GM19238 (cell line): ENCODE results near the gene LTBP1.
"Not testable (repeated sequence)": the region's sequence is repeated elsewhere in the genome, so short reads cannot be mapped to it uniquely, and the experiment has no call there.

Experiments
- DNase-seq: peaks from one replicate; pipeline ENCODE4 v3.0.0; 2011; ENCODE audit warnings: low spot score; ENCODE audit not compliant: insufficient read length

Gene LTBP1

DNA sequence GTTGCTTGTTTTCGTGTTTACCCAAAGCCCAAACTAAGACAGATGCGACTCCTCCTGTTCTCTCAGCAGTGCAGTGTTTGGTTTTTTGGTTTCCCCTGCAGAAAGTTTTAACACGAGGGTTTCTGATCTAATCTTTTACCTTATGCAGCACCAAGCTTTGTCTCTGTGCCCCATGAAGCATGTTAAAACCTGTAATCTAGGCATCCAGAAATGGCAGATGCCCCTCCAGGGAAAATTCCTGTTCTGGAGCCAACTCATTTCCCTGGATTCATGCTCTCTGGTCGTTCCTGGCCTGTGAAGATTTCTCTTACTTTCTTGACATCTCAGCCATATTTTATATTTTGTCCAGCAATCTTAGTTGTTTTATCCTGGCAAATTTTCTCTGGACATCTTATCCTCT is 91.5 kb downstream of the LTBP1 start:
- no peak for DNase-seq

DNA sequence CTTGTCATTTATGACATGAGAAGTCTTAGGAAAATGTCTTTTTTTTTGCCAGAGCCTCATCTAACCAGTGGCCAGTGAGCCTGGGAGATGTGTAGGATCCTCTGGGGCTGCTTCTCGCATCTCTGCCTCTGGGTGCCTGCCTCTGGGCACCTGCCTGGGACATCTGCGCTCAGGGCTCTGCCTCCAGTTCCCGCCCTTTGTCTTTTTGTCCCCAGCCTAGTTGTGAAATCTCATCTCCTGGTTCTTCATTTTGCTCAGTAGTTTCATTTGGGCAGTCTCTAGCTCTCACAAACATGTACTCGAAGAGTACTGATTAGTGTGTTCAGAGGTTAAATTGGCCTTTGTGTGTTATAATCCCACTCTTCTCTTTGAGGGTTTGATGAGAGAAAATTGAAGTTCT is 92.0 kb downstream of the LTBP1 start:
- DNase-seq: no peak

DNA sequence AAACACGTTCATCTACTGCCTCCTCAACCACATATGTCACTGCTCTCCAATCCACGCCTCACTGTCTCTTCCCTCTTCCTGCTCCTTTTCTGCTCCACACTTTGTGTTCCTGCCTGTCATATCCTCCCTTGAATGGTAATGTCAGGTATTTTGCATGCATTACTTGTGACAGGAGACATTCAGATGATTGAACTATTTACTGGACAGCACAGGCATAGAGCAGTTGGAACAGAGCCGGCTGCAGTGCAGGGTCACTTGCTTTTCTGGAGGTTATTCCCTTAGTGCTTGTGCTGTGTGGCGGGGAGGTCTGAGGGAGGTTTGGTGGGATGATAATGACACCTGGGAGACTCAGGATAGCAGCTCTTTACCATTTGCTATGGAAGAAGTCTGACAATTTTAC is 93.8 kb downstream of the LTBP1 start:
- no peak for DNase-seq

DNA sequence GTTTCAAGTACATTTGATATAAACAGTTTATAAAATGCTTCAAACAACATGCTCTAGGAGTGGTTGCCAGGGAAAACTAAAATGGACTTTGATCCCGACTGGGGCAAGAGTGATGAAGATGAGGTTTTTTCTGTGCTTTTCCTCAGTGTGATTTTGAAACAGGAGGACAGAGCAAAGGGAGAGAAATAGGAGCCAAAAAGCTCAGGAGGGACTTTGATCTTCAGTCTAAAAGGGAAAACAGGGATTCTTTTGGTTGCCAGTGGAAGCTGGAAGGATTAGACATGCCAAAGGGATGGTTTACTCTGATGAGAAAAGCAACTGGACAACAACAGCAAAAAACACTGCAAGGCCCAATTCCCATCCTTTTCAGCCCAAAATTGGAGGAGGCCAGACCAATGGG is 95.5 kb downstream of the LTBP1 start:
- DNase-seq: no peak

DNA sequence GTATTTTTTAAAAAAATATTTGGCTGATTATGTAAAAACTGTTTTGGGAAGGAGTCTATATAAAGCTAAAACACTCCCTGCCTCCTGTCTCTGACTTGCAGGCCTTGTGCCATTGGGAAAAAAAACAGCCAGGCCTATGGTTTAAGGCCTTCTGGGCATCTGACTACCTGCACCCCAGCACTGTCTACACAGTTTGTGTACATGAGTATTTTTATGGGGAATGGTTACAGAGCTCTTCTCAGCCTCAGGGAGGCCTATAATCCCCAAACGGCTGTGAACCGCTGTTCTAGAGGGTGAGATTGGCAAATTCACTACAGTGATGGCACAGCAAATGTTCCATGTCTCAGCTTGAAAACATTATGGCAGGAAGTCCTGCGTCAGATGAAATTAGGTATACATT is 96.1 kb downstream of the LTBP1 start:
- DNase-seq: no peak

DNA sequence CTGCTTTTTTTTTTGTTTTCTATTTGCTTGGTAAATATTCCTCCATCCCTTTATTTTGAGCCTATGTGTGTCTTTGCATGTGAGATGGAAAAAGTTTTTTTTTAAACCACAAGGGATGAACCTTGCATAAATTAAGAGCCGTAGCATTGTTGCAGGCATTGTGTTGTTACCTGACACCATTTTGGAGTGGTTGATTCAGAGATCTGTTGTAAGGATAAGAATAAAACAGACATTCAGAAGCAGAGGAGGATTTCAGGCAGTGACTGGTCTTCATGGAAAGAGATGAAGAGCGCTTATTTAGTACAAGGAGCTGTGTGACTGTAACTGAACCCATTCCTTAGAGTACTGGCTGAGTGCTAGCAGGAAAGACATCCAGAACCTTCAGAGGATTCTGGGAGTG is 101.2 kb downstream of the LTBP1 start:
- no peak for DNase-seq

DNA sequence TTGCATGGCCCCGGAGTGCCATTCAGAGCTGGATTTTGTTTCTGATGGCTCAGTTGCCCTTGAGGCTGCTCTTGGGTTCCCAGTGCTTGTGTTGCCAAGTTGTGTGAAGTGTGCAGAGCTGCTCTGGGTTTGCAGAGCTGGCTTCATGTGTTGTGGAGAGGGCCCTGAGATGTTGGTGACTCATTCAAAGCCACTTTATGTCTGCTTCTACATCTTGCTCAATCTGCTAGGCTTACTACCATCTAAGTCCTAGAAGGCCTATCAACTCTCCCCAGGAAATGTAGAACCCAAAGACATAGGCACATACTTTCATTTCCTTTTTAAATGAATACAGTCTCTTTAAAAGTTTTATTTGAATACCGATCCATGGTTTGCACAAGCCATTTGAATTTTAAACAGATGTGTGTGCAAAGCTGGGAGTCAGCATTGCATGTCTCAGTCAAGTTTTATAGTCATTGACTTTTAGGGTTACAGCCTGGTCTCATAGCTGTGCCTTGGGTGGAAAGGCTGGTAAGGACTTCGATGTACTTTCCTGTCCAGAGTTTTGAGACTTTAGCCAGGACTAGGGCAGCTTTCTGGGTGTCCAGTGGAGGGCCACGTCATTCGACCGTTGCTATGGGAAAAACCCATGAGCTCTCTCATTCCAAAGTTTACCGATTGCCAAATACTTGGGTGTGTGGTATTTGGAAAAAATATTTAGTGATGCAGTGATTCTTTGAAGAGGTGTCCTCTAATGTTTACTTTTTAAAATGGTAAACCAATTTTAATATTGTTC is 105.0 kb downstream of the LTBP1 start:
- no peak for DNase-seq

DNA sequence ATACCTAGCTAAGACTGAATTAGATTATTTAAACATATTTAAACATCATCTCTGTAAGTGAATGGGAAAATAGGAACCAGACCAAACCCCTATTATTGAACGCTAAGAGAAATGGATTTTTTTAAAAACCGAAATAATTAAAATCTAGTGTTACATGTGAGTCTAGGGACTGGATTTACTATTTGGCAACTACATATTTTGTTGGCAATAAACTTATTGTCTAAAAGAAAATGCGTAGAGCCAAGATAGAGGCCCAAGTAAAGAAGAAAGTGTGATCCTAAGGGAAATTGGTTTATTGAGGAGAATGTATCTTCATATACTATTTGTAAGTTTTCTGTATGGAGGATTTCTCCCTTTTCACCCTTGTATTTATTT is 105.6 kb downstream of the LTBP1 start:
- no peak for DNase-seq

DNA sequence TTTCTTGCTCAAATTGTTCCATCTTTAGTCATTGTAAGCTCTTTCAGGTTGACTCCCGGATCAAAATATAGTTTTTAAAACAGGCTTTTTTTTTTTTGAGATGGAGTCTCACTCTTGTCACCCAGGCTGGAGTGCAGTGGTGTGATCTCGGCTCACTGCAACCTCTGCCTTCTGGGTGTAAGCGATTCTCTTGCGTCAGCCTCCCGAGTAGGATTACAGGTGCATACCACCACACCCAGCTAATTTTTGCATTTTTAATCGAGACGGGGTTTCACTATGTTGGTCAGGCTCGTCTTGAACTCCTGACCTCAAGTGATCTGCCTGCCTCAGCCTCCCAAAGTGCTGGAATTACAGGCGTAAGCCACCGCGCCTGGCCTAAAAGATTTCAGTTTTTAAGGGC is 106.0 kb downstream of the LTBP1 start:
- DNase-seq: not testable (repeated sequence)

DNA sequence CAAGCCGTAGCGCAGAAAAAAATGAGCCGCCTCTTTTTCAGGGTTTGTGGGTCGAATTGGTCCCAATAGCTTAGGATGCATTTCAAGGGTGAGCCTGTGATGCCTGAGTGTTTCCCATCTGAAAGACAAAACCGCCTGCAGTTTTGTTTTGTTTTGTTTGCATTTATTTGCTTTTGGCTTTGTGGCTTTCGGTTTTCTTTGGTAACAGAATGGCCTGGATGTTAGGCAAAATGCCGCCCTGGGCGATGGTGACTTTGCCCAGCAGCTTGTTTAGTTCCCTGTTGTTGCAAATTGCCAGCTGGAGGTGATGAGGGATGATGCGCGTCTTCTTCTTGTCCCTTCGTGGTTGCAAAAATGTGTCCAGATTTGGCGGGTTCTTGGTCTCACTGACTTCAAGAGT is 109.4 kb downstream of the LTBP1 start:
- DNase-seq: no peak

DNA sequence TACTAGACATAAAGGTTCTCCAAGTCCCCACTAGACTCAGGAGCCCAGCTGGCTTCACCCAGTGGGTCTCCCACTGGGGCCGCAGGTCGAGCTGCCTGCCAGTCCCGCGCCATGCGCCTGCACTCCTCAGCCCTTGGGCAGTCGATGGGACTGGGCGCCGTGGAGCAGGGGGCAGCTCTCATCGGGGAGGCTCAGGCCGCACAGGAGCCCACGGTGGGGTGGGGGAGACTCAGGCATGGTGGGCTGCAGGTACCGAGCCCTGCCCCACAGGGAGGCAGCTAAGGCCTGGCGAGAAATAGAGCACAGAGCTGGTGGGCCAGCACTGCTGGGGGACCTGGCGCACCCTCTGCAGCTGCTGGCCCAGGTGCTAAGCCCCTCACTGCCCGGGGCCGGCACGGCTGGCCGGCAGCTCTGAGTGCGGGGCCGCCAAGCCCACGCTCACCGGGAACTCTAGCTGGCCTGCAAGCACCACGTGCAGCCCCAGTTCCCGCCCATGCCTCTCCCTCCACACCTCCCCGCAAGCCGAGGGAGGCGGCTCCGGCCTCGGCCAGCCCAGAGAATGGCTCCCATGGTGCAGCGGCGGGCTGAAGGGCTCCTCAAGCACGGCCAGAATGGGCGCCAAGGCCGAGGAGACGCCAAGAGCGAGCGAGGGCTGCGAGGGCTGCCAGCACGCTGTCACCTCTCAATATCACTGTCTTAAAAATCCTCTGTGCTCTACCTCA is 110.7 kb downstream of the LTBP1 start:
- not testable (repeated sequence) for DNase-seq

DNA sequence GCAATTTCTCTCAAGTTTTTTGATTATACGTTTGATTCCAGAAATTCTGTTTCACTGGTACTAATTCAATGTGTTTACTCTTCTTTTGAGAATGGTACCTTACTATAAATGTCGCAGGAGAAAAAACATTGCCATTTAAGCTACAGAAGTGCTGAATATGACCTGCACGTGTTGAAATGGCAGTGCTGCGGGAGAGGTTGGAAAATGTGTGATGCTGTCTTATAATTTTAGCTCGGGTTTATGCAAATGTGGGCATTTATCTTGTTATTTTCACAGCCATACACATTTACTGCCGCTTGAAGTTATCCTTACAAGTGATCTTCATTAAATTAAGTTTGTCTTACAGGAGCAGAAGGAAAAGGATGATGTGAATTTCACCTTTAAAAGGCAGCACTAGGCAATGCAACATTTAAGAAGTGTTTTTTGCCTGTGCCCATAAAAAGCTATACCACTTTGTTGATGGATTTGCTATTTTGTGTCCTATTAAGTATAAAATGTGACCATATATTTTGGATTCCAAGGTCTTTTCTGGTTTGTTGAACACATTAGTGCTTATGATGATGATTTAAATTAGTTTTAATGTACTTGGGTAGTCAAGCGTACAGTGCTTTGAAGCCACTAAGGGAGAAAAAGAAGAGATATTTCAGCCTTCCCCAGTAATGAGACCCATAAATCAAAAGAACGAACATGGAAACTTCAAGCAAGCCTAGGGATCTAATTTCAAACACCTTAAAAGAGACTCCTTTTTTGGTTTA is 112.1 kb downstream of the LTBP1 start:
- DNase-seq: no peak

DNA sequence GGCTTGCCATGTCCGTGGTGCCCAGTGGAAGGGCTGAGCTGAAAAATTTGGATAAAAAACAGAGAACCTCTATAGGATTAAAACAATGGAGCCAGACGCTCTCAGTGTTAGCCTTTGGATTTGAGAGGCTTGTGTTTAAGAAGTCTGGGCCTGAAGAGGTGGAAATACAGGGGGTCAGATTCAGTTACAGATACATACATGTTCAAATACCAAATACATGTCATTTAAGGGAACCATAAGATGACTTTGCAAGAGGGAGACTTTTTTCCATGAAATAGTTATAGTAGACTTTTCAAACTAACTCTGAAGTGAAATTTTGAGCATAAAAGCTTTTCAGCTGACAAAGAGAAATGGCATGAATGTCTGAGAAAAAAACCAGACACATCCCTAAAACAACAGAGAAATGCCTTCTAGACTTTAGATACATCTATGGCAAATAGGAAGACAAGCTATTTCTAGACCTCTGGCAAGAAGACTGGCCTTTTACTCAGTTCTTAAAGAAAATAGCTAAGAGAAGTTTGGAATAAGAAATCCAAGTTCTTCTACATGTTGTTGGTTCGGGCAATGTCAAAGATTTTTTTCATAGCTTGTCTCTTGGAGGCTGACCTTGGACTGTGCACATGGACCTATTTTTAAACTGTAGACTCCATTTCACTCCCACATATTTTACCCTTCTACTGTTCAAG is 112.9 kb downstream of the LTBP1 start:
- DNase-seq: no peak

DNA sequence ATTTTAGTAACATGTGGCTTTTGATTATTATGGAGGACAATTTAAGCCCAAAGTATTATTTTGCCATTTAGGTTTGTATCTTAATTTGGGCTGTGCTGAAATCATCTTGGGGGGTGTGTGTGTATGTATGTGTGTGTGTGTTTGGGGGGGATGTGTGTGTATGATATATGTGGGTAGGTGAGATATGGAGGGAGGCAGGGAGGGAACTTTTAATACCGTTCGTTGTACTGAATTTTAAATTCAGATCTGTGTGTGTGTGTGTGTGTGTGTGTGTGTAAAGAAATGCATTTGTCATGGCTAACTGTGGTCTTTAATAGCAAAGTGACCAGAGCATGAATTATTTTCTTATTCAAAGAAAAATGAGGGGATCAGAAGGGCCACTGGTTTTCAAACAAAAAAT is 113.7 kb downstream of the LTBP1 start:
- DNase-seq: no peak

DNA sequence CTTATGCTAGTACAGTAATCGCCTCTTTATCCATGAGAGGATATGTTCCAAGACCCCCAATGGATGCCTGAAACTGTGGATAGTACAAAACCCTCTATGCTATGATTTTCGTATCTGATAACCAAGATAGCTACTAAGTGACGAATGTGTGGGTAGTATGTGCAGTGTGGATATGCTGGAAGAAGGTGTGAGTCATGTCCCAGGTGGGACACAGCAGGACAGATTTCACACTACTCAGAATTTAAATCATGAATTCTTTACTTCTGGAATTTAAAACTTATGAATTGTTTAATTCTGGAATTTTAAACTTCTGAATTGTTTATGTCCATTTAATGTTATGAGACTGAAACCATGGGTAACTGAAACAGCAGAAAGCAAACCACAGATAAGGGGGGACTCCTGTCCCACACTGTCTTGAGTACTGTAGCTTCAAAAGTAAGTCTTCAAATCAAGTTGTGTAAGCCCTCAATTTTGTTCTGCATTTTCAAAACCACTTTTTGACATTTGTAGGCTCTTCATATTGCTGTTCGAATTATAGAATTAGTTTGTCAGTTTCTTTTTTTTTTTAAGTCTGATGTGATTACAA is 116.0 kb downstream of the LTBP1 start:
- DNase-seq: no peak

DNA sequence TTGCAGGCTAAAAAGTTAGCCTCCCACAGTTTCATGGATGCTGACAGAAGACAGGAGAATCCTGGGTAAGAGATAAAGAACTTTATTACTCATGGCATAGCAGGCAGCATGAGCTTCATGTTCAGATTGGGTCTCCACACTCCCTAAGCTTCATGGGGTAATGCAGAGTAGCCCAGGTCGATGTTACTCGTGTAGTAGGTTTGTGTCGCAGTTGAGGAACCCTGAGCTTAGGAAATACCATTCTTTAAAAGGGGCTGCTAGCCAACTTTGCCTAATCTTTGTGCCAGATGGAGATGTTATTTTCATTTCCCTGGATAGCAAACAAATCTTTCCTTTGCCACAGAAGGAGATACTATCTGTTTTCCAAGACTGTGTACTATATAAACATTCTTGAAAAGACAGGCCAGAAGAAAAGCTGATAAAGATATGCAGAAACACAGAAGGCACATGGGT is 117.6 kb downstream of the LTBP1 start:
- DNase-seq: no peak

DNA sequence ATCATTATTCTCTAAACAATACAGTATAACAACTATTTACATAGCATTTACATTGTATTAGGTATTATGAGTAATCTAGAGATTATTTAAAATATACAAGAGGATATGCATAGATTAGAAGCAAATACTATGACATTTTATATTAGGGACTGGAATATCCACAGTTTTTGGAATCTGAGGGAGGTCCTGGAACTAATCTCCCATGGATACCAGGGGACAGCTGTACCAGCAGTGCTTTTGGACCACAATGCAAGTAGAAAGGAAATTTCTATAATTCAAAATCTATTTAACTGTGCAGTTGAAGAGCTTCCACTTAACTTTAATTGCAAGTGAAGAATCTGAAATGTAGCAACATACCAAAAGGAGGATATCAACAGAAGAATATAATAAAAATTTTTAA is 120.8 kb downstream of the LTBP1 start:
- no peak for DNase-seq

DNA sequence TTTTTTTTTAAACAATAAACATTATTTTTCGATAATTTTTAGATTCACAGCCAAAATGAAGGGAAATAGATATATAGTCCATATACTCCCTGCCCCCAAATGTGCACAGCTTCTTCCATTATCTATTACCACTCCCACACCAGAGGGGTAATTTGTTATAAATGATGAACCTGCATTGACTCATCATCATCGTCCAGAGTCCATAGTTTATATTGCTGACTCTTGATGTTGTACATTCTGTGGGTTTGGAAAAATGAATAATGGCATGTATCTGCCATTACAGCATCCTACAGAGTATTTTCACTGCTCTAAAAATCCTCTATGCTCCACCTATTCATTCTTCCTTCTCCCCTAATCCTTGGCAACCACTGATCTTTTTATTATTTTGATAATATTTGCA is 121.5 kb downstream of the LTBP1 start:
- DNase-seq: no peak

DNA sequence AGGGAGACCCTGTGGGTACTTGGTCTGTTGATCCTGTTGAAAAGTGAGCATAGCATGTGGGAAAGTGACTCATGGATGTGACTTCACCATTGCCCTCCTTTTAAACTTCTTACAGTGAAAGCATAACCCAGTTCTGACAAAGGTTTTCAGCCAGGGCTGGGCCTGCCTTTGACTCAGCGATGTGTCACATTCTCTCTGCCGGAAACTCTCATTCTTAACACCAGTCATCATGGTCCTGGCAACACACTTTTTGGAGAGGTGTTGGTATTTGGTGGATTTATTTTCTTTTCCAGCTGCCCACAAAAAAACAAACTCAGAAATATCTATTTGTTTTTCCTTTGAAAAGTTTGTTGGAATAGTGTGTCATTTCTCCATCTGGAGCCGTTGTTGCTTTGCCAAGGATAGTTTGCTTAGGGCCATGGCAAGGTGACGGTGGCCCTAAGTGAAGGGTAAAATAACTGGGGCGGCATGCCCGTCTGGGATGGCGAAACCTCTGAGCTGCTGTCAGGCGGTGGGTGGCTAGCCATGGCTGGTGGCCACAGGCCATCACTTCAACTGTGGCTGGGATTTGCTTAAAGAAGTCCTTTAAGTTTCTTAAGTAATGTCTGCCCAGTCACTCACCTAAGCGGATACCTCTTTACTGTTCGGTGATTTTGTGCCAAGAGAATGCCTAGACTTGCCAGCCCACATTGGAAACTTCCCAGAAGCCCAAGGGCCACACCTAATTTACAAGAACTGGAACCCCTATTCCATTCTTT is 123.3 kb downstream of the LTBP1 start:
- no peak for DNase-seq

DNA sequence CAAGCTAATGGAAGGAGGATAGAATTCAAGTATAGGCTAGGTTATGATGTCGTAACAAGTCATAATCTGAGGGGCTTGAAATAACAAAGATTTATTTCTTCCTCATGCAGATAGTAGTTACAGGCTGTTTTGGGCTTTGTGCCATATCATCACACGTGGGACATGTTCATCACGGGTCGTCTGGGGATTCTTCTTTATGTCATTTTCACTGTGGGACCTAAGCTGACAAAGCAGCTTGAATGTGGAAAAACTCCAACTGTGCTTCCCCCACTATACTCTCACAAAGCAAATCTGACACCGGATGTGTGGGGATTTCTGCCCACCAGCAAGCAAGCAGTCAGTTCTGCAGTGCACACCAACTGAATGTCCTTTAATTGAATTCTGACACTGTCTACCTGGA is 124.8 kb downstream of the LTBP1 start:
- no peak for DNase-seq

DNA sequence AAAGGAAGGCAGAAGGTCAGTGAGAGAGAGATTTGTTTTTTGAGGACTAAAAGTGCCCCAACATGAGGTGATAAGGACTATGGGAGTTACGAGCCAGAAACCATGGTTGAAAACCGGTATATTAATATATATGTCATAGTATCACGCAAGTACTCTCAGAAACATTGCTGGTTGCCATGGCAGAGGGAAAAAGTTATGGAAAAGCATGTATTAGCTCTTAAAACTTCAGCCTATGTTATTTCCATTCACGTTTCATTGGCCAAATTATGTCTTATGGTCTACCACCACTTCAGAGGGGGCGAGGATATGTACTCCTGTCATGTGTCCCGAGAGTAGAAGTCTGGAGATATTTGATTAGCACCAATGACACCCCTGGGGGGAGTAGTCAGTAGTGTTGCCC is 125.9 kb downstream of the LTBP1 start:
- DNase-seq: no peak
